NB4 (cell line): ENCODE measurements around the gene MS4A12.

Source experiments
- CTCF ChIP-seq: IDR thresholded peaks from one replicate; pipeline ENCODE4 v1.5.1; 2012; ENCODE audit warnings: low read depth, low read length
- POLR2A ChIP-seq: IDR thresholded peaks from 2 replicates; pipeline ENCODE4 v1.6.1; 2011; ENCODE audit warnings: mild to moderate bottlenecking; ENCODE audit not compliant: insufficient read length; ENCODE audit errors: extremely low read depth

- TF ChIP-seq CTCF (no peak), POLR2A (no peak)
These were observed 876 bp downstream of the MS4A12 start for GRCh38 chr11:60493454-60493853.
